Limb (tissue), 2 donors: Measurements from ENCODE around the gene ADAD2.

ENCODE experiments used
- DNase-seq, 2 donors: peaks; one replicate each; pipeline ENCODE4 v3.0.0-alpha.2; 2016; ENCODE audit errors: extremely low spot score in 2 of 2

The ADAD2 gene

GRCh38 chr16:84245956-84246678 is 55.2 kb downstream of the ADAD2 start:
- no peak for DNase-seq

GRCh38 chr16:84246679-84247077 is 55.7 kb downstream of the ADAD2 start:
- DNase-seq = no peak
